Bronchial epithelial cell (primary cell): ENCODE data around the gene MASP1. TPM values are rescaled to one million over a fixed set of nuclear protein-coding genes. Genes with fewer than 3 reads are reported as not detected.
A peak's percentile ranks its signal among the peaks of the same experiment; 100 is the strongest.

Source experiments
- DNase-seq: peaks from one replicate; pipeline ENCODE4 v3.0.0-alpha.2; 2010; ENCODE audit warnings: low read depth
- FAIRE-seq: peaks from 2 replicates; lab custom pipeline; 2011; peaks lifted over from hg19 to GRCh38; lab: Jason Lieb, UNC
- H3K27me3 ChIP-seq: 2 replicates; pipeline ENCODE4 v1.5.1; 2011; ENCODE audit warnings: low read length; ENCODE audit not compliant: control insufficient read depth, insufficient read depth
- H3K36me3 ChIP-seq: 2 replicates; pipeline ENCODE4 v1.5.1; 2011; ENCODE audit warnings: low read length; ENCODE audit not compliant: control insufficient read depth, insufficient read depth
- H3K4me3 ChIP-seq: 2 replicates; pipeline ENCODE4 v1.5.1; 2011; ENCODE audit warnings: mild to moderate bottlenecking, low read depth, low read length, control low read depth
- CTCF ChIP-seq: IDR thresholded peaks from 2 replicates; pipeline ENCODE4 v1.5.1; 2011; ENCODE audit warnings: mild to moderate bottlenecking, moderate library complexity, low read length, control low read depth, inconsistent platforms; ENCODE audit not compliant: insufficient read depth, severe bottlenecking
- total RNA-seq: library from RNA; depleted of rRNA; stranded (reverse); fragments of >200 nt; gene quantifications from 2 replicates; pipeline ENCODE4 v1.2.1, GENCODE V29; 2014

MASP1 gene
- total RNA-seq, 1 donor from 2014 or later, result 3.9 TPM

- no peak overlapping the region for H3K4me3 ChIP-seq
- TF ChIP-seq CTCF, result no peak
- peak; percentile 73 for FAIRE-seq
- H3K36me3 ChIP-seq, result no peaks in the 10 kb centered on the region
- no peaks in the 10 kb centered on the region for H3K27me3 ChIP-seq
- no peak for DNase-seq
Measured at GRCh38 chr3:187305881-187306280, 14.3 kb upstream of the MASP1 start.

GRCh38 chr3:187299611-187300010 is 8.1 kb upstream of the MASP1 start:
- TF ChIP-seq CTCF, result no peak

DNA sequence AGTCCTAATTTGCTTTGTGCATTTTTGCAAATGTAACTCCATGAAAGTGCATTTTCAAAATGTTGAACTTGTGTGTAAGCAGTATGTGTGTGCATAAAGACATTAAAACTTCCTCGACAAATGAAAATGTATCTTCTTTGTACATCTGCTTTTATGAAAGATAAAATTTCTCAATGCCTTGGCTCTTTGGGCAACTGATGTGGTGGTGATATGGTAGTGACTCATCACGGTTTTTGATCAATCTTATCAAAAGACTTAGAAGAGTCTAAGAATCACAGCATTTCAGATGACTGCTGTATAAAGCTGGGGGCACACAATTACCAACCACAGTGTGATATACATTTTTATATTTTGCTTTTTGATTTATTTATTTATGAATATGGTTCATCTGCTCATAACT is 5.4 kb upstream of the MASP1 start:
- FAIRE-seq (no peak), DNase-seq (no peak)
- TF ChIP-seq CTCF, result no peak
- no peaks in the 10 kb centered on the region for H3K36me3 ChIP-seq
- H3K27me3 ChIP-seq, result peaks cover 2% of the 10 kb centered on the region
- no peak overlapping the region for H3K4me3 ChIP-seq

More at GRCh38 chr3:187299611-187300010, 8.1 kb upstream of the MASP1 start:
- DNase-seq, result no peak
- H3K36me3 ChIP-seq, result no peaks in the 10 kb centered on the region
- H3K27me3 ChIP-seq, result no peaks in the 10 kb centered on the region
- no peak for FAIRE-seq
- no peak overlapping the region for H3K4me3 ChIP-seq

DNA sequence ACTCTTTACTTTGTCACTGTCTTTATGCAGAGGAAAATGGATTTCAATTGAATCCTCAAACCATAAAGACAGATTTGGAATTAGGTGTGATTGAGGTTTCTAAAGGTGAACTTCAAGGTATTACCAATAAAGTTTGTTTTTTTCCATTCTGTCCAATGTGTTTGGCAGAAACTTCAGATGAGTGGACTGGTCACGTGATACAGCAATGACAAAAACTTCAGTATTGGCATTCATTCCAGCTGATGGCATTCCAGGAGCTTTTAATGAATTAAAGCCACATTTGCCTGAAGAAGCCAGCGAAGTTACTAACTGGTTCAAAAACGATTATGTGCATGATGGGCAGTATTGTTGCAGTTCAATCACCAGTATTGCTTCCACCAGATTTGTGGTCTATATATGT is 4.5 kb upstream of the MASP1 start:
- no peak for FAIRE-seq
- Histone ChIP-seq H3K36me3 (no peaks in the 10 kb centered on the region), H3K4me3 (no peak overlapping the region), H3K27me3 (peaks cover 9% of the 10 kb centered on the region)
- DNase-seq, result no peak
- no peak for TF ChIP-seq CTCF

GRCh38 chr3:187295316-187296034 is 3.9 kb upstream of the MASP1 start:
- peaks cover 10% of the 10 kb centered on the region for H3K27me3 ChIP-seq

More at GRCh38 chr3:187295316-187296034, 3.9 kb upstream of the MASP1 start:
- FAIRE-seq (no peak), DNase-seq (no peak)
- Histone ChIP-seq H3K36me3 (no peaks in the 10 kb centered on the region), H3K4me3 (no peak overlapping the region)
- peak; percentile 29 for TF ChIP-seq CTCF
